Osteocyte (in vitro differentiated cells): ENCODE data around the gene FABP6. TPM values are rescaled to one million over a fixed set of nuclear protein-coding genes. Genes with fewer than 3 reads are reported as not detected.
"Not testable (repeated sequence)": the region's sequence is repeated elsewhere in the genome, so short reads cannot be mapped to it uniquely, and the experiment has no call there.

Source experiments
- DNase-seq: peaks from one replicate; pipeline ENCODE4 v3.0.0; 2021; ENCODE audit warnings: mixed read lengths; ENCODE audit not compliant: unreplicated experiment; ENCODE audit errors: extremely low spot score
- H3K27ac Mint-ChIP-seq: one replicate; pipeline ENCODE4 v1.8.0; 2021; ENCODE audit warnings: mild to moderate bottlenecking, mixed read lengths; ENCODE audit not compliant: unreplicated experiment
- H3K27me3 Mint-ChIP-seq: one replicate; pipeline ENCODE4 v1.8.0; 2021; ENCODE audit warnings: mixed read lengths; ENCODE audit not compliant: unreplicated experiment
- H3K36me3 Mint-ChIP-seq: one replicate; pipeline ENCODE4 v1.8.0; 2021; ENCODE audit warnings: mixed read lengths; ENCODE audit not compliant: unreplicated experiment
- H3K4me1 Mint-ChIP-seq: one replicate; pipeline ENCODE4 v1.8.0; 2021; ENCODE audit warnings: mixed read lengths; ENCODE audit not compliant: unreplicated experiment
- H3K4me3 Mint-ChIP-seq: one replicate; pipeline ENCODE4 v1.8.0; 2021; ENCODE audit warnings: mild to moderate bottlenecking, moderate library complexity, mixed read lengths; ENCODE audit not compliant: unreplicated experiment
- H3K9me3 Mint-ChIP-seq: one replicate; pipeline ENCODE4 v1.8.0; 2021; ENCODE audit warnings: mixed read lengths; ENCODE audit not compliant: unreplicated experiment
- CTCF ChIP-seq: fragments of 200-600 bp; sonication (generic); IDR thresholded peaks from 2 replicates; pipeline ENCODE4 v1.5.0; 2021; ENCODE audit warnings: antibody characterized with exemption, mild to moderate bottlenecking, moderate library complexity
- total RNA-seq: library from RNA; stranded (reverse); gene quantifications from 2 replicates; pipeline ENCODE4 v1.2.1, GENCODE V29; 2021

Gene FABP6
- total RNA-seq, 1 donor from 2014 or later: not detected

- Mint-ChIP-seq H3K27ac (no peak overlapping the region), H3K4me1 (peaks cover 1% of the 10 kb centered on the region), H3K9me3 (no peaks in the 10 kb centered on the region), H3K36me3 (no peaks in the 10 kb centered on the region), H3K27me3 (peaks cover 2% of the 10 kb centered on the region), H3K4me3 (no peak overlapping the region)
- TF ChIP-seq CTCF: no peak
- DNase-seq: no peak
Observed at GRCh38 chr5:160235731-160236130, 6.4 kb downstream of the FABP6 start.

GRCh38 chr5:160237571-160238093 is 8.3 kb downstream of the FABP6 start:
- TF ChIP-seq CTCF: no peak
- no peak overlapping the region for H3K4me3 Mint-ChIP-seq
- H3K36me3 Mint-ChIP-seq: no peaks in the 10 kb centered on the region
- no peak overlapping the region for H3K27ac Mint-ChIP-seq
- H3K4me1 Mint-ChIP-seq: peaks cover 1% of the 10 kb centered on the region
- no peaks in the 10 kb centered on the region for H3K9me3 Mint-ChIP-seq
- DNase-seq: no peak
- peaks cover 2% of the 10 kb centered on the region for H3K27me3 Mint-ChIP-seq

DNA sequence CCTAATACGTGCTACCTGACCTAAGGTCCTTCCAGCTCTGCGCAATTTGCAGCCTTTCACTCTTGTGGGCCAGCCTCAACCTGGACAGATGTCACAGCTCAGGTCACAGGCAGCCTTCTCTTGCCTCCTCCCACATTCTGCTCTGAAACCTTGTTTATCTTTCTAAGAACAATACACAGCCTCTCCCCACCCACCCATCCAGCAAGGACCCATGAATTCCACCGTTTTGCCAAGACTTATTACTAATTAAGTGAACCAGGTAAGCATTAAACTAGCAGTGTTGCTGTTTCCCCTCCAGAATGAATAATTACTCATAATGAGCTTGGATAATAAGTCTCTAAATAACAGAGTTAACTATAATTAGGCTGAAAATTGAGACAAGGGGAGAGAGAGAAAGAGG is 11.0 kb downstream of the FABP6 start:
- no peak for DNase-seq
- Mint-ChIP-seq H3K4me1 (peaks cover 1% of the 10 kb centered on the region), H3K27me3 (peaks cover 2% of the 10 kb centered on the region), H3K27ac (no peak overlapping the region), H3K4me3 (no peak overlapping the region), H3K36me3 (no peaks in the 10 kb centered on the region), H3K9me3 (no peaks in the 10 kb centered on the region)
- no peak for TF ChIP-seq CTCF

GRCh38 chr5:160242145-160242544 is 12.8 kb downstream of the FABP6 start:
- no peaks in the 10 kb centered on the region for H3K36me3 Mint-ChIP-seq
- H3K27ac Mint-ChIP-seq: no peak overlapping the region
- no peak for TF ChIP-seq CTCF
- H3K27me3 Mint-ChIP-seq: peaks cover 2% of the 10 kb centered on the region
- H3K9me3 Mint-ChIP-seq: no peaks in the 10 kb centered on the region
- H3K4me3 Mint-ChIP-seq: no peak overlapping the region
- DNase-seq: no peak
- peaks cover 1% of the 10 kb centered on the region for H3K4me1 Mint-ChIP-seq

DNA sequence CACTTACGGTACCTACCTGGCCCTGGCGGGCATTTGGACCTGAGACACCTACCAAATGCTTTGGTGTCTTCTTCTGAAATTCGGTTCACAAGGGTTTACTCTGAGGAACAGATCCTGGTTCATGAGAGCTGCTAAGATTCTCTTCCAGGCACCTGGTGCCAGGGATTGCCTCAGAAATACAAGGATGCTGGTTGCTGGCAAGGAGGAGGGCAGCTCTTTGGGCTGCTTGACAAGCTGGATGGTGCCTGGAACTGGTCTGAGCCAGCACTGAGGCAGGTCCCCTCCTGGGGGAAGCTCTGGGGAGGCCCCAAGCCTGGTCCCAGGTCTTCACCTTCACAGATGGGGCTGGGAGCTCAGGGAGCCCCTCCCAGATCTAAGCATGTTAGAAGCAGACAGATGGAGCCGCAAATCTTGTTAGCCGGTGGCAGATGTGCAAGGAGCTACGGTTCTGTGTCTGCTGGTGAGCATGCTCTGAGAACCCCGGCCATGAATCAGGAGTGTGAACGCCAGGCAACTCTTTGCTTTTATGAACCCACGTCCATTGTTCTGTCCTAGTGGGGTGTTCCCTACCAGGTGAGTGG is 16.3 kb downstream of the FABP6 start:
- no peaks in the 10 kb centered on the region for H3K9me3 Mint-ChIP-seq
- no peak overlapping the region for H3K4me3 Mint-ChIP-seq
- H3K4me1 Mint-ChIP-seq: no peaks in the 10 kb centered on the region
- TF ChIP-seq CTCF: no peak
- peaks cover under 1% of the 10 kb centered on the region for H3K27me3 Mint-ChIP-seq
- DNase-seq: no peak
- H3K27ac Mint-ChIP-seq: no peak overlapping the region
- no peaks in the 10 kb centered on the region for H3K36me3 Mint-ChIP-seq

DNA sequence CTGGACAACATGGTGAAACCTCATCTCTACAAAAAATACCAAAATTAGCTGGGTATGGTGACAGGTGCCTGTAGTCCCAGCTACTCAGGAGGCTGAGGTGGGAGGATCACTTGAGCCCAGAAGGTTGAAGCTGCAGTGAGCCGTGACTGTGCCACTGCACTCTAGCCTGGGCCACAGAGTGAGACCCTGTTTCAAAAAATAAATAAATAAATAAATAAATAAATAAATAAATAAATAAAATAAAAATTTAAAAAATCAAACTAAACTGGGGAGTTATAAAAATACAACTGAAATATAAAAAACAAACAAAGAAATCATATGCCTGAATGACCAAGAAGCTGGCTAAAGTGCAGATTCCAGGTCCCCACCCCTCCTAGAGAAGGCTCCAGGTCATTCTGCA is 20.3 kb downstream of the FABP6 start:
- H3K4me3 Mint-ChIP-seq, DNase-seq, H3K27me3 Mint-ChIP-seq, H3K9me3 Mint-ChIP-seq, H3K27ac Mint-ChIP-seq, H3K4me1 Mint-ChIP-seq: not testable (repeated sequence)
- H3K36me3 Mint-ChIP-seq: peaks cover 21% of the 10 kb centered on the region
